Hematopoietic multipotent progenitor cell treated with erythropoietin and hydrocortisone succinate and interleukin-3 and kit ligand, for 8 days (in vitro differentiated cells): ENCODE results near the gene PHF19.

Source experiments
- DNase-seq: peaks from one replicate; pipeline ENCODE4 v3.0.0-alpha.2; 2015

Gene PHF19

DNA sequence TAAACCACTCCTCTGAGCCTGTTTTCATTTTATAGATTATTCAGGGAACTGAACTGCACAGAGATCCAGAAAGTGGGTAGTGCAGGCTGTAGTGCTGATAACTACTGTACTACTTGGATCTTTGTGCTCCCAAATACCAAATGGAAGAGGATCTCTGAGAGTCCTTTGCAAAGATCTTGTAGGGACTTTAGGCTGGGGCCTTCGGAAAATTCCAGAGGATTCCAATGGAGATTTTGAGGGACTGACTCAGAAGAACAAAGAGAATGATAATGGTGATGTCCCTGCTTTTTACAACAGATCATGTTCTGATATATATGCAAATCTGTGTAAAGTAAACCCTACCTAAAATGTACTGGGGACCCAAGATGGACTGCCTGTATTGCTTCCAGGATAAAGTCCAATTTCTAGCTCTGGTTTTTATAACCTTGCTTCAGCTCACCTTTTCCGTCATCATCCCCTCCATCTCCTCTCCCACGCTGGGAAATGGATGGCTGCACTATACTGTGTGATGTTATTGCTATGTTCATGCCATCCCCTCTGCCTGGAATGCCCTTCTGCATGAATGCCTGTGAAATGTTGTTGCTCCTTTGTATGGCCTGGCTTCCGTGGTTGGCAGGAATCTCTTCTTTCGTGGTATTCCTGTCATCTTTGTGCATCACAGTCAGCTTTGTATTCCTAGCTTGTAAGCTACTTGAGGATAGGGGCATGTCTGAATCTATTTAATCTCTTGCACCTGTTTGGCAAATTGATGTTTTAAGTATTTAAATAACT is 24.6 kb downstream of the PHF19 start:
- DNase-seq: no peak

DNA sequence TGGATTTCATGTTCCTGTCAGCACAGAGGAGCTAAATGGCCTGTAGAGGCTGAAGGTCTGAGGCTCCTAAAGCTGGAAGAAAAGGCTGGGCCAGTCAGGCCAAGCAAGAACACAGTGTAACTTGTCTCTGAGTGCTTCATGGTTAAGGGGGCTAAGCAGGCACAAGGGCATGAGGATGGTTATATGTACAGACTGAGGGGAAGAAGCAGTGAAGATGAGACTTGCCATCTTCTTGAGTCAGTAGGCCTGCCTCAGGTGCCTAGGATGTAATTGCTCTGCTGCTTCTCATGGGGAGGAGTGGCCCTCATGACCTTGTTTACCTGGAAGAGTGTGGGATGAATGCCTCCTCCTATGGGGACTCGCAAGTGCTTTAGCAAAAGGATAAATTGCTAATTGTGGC is 25.5 kb downstream of the PHF19 start:
- no peak for DNase-seq

DNA sequence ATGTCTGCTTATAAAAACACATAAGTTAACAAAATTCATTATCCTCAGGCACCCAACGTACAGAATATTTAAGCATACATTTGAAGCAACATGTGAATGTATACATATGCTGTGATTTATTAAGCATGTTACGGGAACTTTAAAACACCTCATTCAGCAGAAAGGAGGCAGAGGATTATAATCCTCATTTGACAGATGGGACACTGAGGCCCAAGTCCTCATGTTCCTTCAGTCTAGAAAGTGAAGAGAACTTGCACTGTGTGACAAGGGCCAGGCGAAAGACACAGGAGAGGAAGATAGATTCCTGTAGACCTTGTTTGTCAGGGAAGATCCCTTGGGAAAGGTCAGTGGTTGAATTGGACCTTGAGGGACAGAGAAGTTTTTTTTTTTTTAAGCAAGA is 26.7 kb downstream of the PHF19 start:
- no peak for DNase-seq

DNA sequence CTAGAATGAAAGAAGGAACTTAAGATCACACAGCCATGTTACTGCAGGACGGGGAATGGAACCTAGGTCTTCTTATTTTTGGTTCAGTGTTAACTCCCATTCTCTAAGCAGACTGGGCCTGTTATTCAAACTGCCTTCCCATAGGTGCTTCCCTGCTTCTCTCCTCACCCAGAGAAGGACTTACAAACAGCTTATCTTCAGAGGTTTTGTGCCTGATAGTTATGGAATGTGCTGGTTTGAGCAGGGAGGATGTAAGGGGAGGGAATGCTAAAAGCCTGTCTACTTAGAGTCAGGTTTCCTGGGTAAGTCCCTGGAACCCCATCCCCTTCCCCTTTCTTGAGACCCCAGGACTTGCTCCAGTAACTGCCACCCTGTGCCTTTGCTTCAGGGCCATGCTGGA is 30.1 kb downstream of the PHF19 start:
- DNase-seq: no peak

DNA sequence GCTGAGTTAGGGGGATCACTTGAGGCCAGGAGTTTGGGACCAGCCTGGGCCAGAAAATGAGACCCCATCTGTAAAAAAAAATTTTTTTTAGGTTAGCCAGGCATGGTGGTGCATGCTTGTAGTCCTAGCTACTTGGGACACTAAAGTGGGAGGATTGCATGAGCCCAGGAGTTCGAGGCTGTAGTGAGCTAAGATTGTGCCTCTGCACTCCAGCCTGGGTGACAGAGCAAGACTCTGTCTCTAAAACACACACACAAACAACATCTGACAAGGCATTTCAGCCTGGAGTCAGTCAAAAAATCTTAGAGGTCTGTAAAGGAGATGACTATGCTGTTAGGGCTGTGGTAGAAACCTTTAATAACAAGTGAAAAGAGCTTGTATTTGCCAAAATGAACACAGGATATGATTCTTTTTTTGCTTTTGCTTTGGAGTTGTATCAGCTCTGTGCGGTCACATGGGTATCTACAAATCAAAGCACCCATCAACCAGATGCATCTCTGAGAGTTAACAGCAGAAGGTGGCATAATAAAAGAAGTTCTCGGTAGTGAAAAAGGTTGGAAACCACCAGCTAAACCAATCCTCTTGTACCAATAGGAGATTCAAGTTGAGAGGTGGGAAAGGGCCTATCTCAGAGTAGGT is 30.6 kb downstream of the PHF19 start:
- no peak for DNase-seq

DNA sequence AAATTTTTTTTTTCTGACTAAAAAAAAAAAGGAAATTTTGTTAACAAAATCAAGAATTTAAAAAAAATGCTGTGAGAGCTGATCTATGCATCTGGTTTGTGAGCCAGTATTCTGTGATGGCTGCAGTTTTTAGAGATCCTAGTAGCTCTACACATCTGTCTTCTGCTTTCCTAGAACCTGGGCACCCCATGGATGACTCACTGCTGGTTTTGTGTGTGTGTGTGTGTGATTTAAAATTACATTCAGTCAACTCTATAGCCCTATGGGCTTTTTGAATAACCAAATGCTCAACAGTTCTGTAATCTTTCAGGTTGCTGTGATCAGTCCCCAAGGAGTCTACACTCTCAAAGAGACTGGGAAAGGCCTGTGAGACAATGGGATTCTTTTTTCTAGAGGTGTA is 31.7 kb downstream of the PHF19 start:
- DNase-seq: no peak

DNA sequence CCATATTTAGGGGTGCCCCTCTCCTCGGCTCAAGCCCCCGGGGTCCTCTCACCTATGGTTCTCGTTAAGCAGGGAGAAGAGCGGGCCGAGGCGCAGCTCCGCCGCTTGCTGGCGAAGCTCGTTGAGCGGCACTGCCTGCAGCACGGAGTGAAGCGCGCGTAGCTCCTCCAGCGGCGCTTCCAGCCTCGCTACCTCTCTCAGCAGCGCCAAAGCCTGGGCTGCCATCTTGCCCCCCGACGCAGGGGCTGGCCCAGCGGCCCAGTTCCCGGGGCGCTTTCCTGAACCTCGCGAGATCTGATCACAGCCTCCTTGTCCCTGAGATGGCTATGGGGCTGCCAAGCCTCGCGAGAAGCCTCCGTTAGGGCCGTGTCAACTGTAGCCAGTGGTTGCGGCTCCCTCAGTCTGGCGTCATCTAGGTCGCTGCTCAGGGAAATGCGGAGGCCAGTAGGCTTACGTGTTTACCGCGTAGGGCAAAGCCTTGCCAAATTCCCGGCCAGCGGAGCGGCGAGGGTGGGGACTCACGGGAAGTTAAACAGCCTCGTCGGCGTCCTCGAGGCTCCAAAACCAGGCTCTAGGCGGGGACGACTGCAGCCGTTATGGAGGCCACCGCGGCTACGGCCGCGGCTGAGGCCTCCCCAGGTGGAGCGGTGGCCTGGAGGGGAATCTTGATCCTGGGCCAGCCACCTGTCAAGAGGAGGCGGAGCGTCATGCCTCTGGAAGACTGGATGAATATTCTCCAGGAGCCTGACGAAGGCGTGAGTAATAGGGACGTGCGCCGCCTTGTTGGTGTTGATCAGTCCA is 34.1 kb downstream of the PHF19 start, which contains the start of gene PSMD5:
Gene PSMD5, minus strand, starts transcription at position 238 of the 801 bp plus-strand sequence. Its CDS starts 13 bp downstream, at position 225.
- peak; percentile 98 for DNase-seq

DNA sequence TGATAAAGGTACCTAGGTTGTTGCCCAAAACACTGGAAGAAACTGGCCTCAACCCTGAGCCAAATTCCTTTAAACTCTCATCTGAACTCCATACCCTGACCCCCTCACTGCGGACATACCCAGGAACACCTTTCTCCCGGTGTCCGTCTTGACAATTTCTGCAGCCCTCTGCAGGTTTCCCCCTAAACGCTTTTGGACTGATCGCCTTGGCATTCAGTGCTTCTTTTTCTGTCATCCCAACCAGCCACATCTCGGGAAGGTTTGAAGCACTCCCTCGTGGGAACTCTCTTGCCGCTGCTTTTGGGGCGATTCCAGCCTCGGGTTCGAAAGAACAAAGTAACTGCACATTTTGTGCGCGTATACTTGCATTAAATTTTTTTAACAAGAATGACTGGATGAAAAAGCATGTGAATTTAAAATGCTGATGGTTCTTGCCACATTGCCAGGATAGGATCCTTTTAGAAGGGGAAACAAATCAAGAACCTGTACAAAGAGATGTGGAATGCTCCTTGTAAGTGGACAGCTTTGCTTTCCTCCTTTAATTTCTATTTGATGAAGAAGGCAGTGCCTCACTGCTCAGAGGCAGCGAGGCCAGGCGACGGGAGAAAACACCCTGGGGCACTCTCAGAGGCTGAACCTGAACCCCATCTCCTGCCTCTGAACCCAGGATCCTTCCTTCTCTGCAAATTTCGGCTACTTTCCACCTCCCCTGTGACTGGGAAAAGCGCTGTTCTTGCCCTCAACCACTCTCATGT is 34.9 kb downstream of the PHF19 start:
- DNase-seq: no peak

DNA sequence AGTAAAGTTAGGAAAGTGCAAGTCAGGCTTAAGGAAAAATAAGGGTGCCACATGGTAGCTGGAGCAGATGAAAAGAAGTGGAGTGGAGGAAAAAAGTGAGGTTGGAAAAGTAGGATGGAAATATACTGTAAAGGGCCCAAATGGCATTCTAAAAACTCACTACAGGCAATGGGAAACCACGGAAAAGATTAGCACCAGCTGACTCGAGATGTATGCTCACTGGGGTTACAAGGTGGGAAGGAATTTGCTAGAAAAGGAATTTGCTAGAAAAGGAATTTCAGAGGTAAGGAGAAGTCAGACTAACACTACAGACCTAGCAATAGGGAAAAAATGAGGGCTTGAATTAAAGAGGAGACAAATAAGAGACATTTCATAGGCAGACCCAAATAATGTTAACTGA is 37.8 kb downstream of the PHF19 start:
- DNase-seq: no peak

DNA sequence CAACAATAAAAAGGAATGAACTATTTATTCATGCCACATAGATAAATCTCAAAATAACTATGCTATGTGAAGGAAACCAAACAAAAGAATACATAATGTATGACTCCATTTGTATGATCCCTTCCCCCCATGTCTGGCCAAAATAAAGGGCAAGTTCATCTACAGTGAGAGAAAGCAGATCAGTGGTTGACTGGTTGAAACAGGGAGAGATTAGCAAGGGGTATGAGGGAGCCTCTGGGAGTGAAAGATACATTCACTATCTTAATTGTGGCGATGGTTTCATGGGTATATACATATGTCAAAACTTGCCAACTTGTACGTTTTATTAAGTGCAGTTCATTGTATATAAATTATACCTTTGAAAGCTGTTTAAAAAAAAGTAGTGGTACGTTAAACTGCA is 39.1 kb downstream of the PHF19 start:
- peak; percentile 70 for DNase-seq

DNA sequence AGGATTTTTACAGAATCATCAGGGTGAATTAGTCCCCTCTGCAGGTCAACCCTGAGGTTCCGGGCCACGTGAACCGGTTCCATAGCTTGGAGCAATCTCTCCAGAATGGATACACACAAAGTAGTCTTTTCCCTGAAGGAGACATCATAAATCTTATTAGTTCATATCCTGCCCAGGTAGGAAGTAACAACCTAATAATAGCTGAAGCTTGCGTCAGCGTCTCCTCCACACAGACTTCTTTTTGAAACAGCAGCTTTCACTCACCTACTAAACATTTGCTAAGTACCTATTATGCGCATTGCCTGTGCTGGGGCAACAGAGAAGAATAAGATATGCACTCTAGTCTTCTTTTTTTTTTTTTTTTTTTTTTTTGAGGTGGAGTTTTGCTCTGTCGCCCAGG is 43.7 kb downstream of the PHF19 start:
- no peak for DNase-seq

DNA sequence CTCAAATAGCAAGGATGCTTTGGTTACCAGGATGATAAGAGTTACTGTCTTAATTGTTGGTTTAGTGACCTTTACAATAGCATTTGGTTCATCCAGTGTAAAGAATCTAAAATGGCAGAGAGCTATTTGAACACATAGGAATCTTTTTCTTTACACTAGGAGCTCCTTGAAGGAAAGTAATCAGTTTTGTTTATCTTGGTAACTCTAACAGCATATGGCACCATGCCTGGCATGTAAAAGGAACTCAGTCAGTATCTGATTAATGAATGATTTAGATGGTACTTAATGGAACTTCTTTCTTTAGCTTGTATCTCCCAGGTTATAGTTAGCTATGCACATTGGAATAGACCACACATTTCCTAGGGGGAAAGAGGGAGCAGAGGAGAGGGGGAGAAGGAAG is 44.2 kb downstream of the PHF19 start:
- DNase-seq: no peak

DNA sequence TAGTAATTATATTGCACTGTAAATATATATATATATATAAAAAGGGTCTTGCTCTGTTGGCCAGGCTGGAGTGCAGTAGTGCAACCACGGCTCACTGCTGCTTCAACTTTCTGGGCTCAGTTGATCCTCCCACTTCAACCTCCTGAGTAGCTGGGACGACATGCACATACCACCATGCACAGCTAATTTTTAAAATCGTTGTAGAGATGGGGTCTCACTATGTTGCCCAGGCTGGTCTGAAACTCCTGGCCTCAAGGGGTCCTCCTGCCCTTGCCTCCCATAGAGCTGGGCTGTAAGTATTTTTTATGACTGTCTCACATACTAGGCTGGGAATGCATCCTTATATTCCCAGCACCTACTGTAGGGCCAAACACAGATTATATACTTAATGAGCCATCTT is 46.1 kb downstream of the PHF19 start:
- DNase-seq: no peak

DNA sequence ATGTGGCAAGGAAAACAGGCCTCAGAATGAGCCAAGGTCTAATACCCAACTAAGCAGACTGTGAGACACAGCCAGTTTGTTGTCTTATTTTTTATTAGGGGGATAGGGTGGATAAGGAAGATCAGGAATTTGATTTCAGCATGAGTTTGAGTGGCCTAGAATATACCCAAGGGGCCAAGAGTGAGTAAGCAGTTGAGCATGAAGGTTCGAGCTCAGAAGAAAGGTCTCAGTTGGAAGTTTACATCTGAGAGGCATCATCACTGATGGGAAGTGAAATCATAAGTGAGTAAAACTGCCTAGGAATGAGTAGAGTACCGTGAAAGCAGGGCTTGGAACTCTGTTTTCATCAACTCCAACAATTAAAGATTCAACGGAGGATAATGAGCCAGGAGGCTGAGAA is 46.8 kb downstream of the PHF19 start:
- no peak for DNase-seq

DNA sequence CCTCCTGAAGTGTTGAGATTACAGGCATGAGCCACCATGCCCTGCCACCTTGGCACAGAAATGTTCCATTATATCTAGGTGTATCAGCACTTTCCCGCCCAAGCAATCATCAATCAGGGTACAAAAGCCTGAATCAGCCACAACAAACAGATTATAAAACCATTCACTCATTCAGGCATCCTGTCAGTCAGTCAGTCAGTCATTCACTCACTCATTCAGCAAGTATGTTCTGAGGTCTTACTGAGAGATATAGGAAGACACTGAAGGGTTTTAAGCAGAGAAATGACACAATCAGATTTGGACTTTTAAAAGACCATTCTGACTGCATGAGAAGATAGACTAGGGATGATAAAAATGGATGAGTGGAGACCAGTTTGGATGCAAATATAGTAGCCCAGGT is 47.3 kb downstream of the PHF19 start:
- DNase-seq: no peak

DNA sequence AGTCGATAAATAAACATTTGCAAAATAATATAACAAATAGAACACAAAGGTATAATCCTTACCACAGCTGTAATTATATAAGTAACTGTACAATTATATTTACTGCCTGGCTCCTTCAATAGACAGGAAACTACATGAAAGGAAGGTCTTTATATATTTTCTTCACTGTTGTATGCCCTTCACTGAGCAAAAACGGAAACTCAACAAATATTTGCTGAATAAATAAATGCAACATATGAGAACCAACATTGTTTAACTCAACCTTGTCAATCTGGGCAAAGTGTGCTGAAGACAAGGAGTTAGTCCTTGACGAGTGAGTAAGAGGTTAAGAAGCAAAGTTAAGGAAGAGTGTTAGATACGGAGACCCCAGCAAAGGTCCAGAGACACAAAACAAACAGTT is 56.9 kb downstream of the PHF19 start:
- no peak for DNase-seq

DNA sequence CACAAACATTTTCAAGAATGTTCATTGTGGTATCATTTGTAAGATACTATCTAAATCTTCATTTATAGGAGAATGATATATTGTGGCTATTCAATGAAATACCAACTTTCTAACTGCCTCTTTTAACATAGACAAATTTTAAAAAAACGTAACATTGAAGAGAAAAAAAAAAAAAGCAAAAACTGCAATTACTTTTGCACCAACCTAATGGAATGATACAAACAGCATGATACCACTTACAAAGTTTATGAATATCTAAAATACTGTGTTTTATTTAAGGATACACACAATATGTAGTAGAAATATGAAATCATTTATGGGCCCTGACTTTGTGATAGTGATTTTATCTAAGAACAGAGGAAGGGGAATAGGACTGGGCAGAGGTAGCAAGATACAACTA is 58.4 kb downstream of the PHF19 start:
- DNase-seq: no peak

DNA sequence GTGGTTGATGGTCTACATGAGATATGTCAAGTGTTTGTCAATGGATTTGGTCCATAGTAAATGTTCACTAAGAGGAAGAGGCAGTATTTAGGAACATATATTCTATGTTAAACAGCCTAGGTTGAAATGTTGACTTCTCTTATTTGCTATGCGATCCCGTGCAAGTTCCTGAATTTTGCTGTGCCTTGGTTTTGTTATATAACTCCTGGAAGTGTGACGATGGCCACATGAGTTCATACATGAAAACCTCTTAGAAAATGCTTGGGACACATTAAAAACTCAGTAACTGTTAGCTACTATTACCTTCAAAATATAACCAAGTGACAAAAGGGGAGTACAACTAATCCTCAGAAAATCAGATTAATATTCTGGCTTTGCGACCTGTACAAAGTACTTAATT is 61.9 kb downstream of the PHF19 start:
- no peak for DNase-seq

DNA sequence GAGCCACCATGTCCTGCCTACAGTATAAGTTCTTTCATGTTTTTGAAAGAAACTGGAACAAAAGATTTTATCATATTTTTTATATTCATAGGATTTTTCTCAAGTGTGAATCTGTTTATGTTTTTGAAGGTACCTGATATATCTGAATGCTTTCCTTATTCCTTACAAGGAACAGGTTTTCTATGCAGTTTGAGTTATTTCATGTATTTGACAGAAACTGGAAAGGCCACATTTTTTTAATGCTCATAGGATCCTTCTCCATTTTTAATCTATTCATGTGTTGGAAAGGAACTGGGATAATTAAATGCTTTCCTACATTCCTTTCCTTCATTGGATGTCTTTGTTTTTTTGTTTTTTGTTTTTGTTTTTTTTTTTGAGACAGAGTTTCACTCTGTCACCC is 68.1 kb downstream of the PHF19 start:
- DNase-seq: no peak

DNA sequence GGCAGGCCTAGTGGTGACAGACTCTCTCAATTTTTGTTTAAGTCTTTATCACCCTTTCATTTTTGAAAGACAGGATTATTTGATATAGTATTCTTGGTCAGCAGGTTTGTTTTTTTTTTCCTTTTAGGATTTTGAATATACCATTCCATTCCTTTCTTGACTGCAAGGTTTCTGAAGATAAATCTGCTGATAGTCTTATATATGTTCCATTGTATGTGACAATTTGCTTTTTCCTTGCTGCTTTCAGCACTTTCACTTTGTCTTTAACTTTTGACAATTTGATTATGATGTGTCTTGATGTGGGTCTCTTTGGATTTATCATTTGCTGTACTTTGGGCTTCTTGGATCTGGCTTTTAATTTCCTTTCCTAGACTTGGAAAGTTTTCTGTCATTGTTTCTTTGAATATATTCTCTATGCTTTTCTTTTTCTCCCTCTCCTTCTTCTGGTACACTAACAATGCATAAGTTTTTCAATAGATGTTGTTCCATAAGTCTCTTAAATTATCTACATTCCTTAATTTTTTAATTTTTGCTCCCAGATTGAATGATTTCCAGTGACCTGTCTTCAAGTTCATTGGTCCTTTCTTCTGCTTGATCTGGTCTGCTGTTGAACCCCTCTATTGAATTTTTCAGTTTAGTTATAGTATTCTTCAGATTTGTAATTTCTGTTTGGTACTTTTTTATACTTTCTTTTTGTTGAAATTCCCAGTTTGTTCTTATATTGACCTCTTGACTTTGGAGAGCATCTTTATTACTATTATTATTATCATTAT is 69.2 kb downstream of the PHF19 start:
- DNase-seq: no peak
